ENCODE data around the gene GIT2. TPM values are rescaled to one million over a fixed set of nuclear protein-coding genes. Genes with fewer than 3 reads are reported as not detected.
A peak's percentile ranks its signal among the peaks of the same experiment; 100 is the strongest.

The GIT2 gene
- total RNA-seq, 2 donors from 2014 or later, result 27.0 to 27.9 TPM

DNA sequence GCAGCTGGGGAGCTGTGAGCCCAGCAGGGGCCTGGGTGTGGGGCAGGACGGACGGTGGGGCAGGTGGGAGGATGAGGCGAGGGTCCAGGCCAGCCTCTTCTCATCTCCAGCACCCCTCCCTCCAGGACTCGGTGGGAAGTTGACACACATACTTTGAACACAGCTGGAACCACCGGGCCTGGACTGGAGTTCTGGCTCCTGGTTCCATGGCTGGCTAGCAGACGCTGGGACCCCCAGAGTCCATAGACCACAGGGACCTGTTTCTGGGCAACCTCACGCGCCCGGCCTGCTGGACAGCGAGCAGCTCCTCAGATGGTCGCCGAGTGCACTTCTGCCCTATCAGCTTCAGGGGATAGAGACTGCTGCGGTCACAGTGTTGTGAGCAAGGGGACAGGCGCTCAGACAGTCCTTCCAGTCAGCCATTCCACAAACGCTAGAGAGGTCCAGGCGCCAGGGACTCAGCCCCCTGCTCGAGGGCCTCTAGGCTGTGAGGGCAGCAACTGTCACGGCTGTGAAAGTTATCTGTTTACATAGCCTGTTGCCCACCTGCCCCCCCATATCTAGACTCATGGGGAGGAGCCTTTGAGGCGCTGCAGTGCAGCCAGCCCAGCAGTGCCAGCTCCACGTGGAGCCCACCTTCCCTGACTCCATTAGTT, 70.9 kb downstream of the GIT2 start:
- Histone ChIP-seq H3K4me1 (ENCODE audit: control insufficient read depth, insufficient read depth, low read length) (no peaks in the 10 kb centered on the region), H3K4me3 (ENCODE audit: low read length) (no peak overlapping the region), H3K9me3 (ENCODE audit: control insufficient read depth, low read length) (no peaks in the 10 kb centered on the region), H3K9ac (ENCODE audit: extremely low read depth, low read length, poor library complexity, severe bottlenecking) (no peak overlapping the region), H3K36me3 (ENCODE audit: control insufficient read depth, insufficient read depth, low read length) (peaks cover 16% of the 10 kb centered on the region), H3K27me3 (ENCODE audit: control insufficient read depth, insufficient read depth, low read length, poor library complexity, severe bottlenecking) (no peaks in the 10 kb centered on the region), H3K27ac (ENCODE audit: low read depth, low read length) (no peak overlapping the region)
- H3K9me3 Mint-ChIP-seq, result no peaks in the 10 kb centered on the region
- 86 to 89% methylated on average over 15 to 20 of the region's 20 CpGs for WGBS, 2 experiments (ENCODE audit: insufficient coverage in 1 of 2, insufficient read length in 1 of 2)
- TF ChIP-seq, protein P1, sequence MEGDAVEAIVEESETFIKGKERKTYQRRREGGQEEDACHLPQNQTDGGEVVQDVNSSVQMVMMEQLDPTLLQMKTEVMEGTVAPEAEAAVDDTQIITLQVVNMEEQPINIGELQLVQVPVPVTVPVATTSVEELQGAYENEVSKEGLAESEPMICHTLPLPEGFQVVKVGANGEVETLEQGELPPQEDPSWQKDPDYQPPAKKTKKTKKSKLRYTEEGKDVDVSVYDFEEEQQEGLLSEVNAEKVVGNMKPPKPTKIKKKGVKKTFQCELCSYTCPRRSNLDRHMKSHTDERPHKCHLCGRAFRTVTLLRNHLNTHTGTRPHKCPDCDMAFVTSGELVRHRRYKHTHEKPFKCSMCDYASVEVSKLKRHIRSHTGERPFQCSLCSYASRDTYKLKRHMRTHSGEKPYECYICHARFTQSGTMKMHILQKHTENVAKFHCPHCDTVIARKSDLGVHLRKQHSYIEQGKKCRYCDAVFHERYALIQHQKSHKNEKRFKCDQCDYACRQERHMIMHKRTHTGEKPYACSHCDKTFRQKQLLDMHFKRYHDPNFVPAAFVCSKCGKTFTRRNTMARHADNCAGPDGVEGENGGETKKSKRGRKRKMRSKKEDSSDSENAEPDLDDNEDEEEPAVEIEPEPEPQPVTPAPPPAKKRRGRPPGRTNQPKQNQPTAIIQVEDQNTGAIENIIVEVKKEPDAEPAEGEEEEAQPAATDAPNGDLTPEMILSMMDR (conservative IDR thresholded peaks at IDR 0.05), result no peak
- no peaks in the 10 kb centered on the region for H3K27me3 Mint-ChIP-seq (ENCODE audit: insufficient read depth)
- no peak for DNase-seq
- peaks cover 22% of the 10 kb centered on the region for H3K36me3 Mint-ChIP-seq (ENCODE audit: low read depth)
- peaks cover 6% of the 10 kb centered on the region for H3K4me1 Mint-ChIP-seq
- H3K27ac Mint-ChIP-seq, result peak overlapping the region; percentile 64
- no peak overlapping the region for H3K4me3 Mint-ChIP-seq

- WGBS, 2 experiments (ENCODE audit: insufficient coverage in 1 of 2, insufficient read length in 1 of 2), result 87 to 96% methylated on average over 11 to 17 of the region's 17 CpGs
- H3K9me3 Mint-ChIP-seq, result no peaks in the 10 kb centered on the region
- no peak overlapping the region for H3K9ac ChIP-seq (ENCODE audit: extremely low read depth, low read length, poor library complexity, severe bottlenecking)
- no peak overlapping the region for H3K4me3 ChIP-seq (ENCODE audit: low read length)
- no peaks in the 10 kb centered on the region for H3K27me3 Mint-ChIP-seq (ENCODE audit: insufficient read depth)
- H3K4me3 Mint-ChIP-seq, result no peak overlapping the region
- peaks cover 6% of the 10 kb centered on the region for H3K4me1 Mint-ChIP-seq
- H3K9me3 ChIP-seq (ENCODE audit: control insufficient read depth, low read length), result no peaks in the 10 kb centered on the region
- H3K27ac ChIP-seq (ENCODE audit: low read depth, low read length), result no peak overlapping the region
- H3K36me3 Mint-ChIP-seq (ENCODE audit: low read depth), result peaks cover 35% of the 10 kb centered on the region
- H3K36me3 ChIP-seq (ENCODE audit: control insufficient read depth, insufficient read depth, low read length), result peaks cover 22% of the 10 kb centered on the region
- H3K27ac Mint-ChIP-seq, result no peak overlapping the region
- H3K27me3 ChIP-seq (ENCODE audit: control insufficient read depth, insufficient read depth, low read length, poor library complexity, severe bottlenecking), result no peaks in the 10 kb centered on the region
- H3K4me1 ChIP-seq (ENCODE audit: control insufficient read depth, insufficient read depth, low read length), result no peaks in the 10 kb centered on the region
- TF ChIP-seq, protein P1 (conservative IDR thresholded peaks at IDR 0.05), result no peak
- no peak for DNase-seq
Measured at GRCh38 chr12:109923481-109924245, 72.5 kb downstream of the GIT2 start.

- Mint-ChIP-seq H3K36me3 (ENCODE audit: low read depth) (peaks cover 39% of the 10 kb centered on the region), H3K4me1 (peaks cover 6% of the 10 kb centered on the region), H3K27ac (no peak overlapping the region), H3K4me3 (no peak overlapping the region), H3K27me3 (ENCODE audit: insufficient read depth) (no peaks in the 10 kb centered on the region), H3K9me3 (no peaks in the 10 kb centered on the region)
- Histone ChIP-seq H3K9me3 (ENCODE audit: control insufficient read depth, low read length) (no peaks in the 10 kb centered on the region), H3K27me3 (ENCODE audit: control insufficient read depth, insufficient read depth, low read length, poor library complexity, severe bottlenecking) (no peaks in the 10 kb centered on the region), H3K27ac (ENCODE audit: low read depth, low read length) (no peak overlapping the region), H3K4me3 (ENCODE audit: low read length) (no peak overlapping the region), H3K9ac (ENCODE audit: extremely low read depth, low read length, poor library complexity, severe bottlenecking) (no peak overlapping the region), H3K36me3 (ENCODE audit: control insufficient read depth, insufficient read depth, low read length) (peaks cover 25% of the 10 kb centered on the region), H3K4me1 (ENCODE audit: control insufficient read depth, insufficient read depth, low read length) (no peaks in the 10 kb centered on the region)
- 92% methylated on average over 2 to 5 of the region's 5 CpGs for WGBS, 2 experiments (ENCODE audit: insufficient coverage in 1 of 2, insufficient read length in 1 of 2)
- no peak for DNase-seq
- TF ChIP-seq, protein P1 (conservative IDR thresholded peaks at IDR 0.05), result no peak
Measured at GRCh38 chr12:109923038-109923437, 73.1 kb downstream of the GIT2 start.

Measured in endodermal cell (in vitro differentiated cells).